Neural progenitor cell (in vitro differentiated cells): ENCODE results near the gene CCDC117. TPM values are rescaled to one million over a fixed set of nuclear protein-coding genes. Genes with fewer than 3 reads are reported as not detected.
"Not testable (repeated sequence)": the region's sequence is repeated elsewhere in the genome, so short reads cannot be mapped to it uniquely, and the experiment has no call there.

Source experiments
- DNase-seq: peaks from one replicate; pipeline ENCODE4 v3.0.0-alpha.2; 2016; ENCODE audit warnings: low spot score
- H2AFZ ChIP-seq: fragments of 200-600 bp; sonication (generic); replicated peaks from 2 replicates; pipeline ENCODE4 v1.6.1; 2016; ENCODE audit warnings: antibody characterized with exemption
- H3F3A ChIP-seq: fragments of 200-600 bp; sonication (generic); 2 replicates; pipeline ENCODE4 v1.6.1; 2016; ENCODE audit warnings: antibody characterized with exemption, low read depth
- H3K27ac ChIP-seq: fragments of 200-600 bp; sonication (generic); 2 replicates; pipeline ENCODE4 v1.5.1; 2016; ENCODE audit warnings: mild to moderate bottlenecking
- H3K27me3 ChIP-seq: fragments of 200-600 bp; sonication (generic); 2 replicates; pipeline ENCODE4 v1.6.1; 2016; ENCODE audit warnings: mild to moderate bottlenecking, moderate library complexity
- H3K36me3 ChIP-seq: fragments of 200-600 bp; sonication (generic); 2 replicates; pipeline ENCODE4 v1.5.1; 2016
- H3K4me1 ChIP-seq: fragments of 200-600 bp; sonication (generic); 2 replicates; pipeline ENCODE4 v1.6.1; 2016; ENCODE audit warnings: mixed run types
- H3K4me2 ChIP-seq: fragments of 200-600 bp; sonication (generic); 2 replicates; pipeline ENCODE4 v1.6.1; 2016
- H3K4me3 ChIP-seq: fragments of 200-600 bp; sonication (generic); 2 replicates; pipeline ENCODE4 v1.5.1; 2016
- H3K79me2 ChIP-seq: fragments of 200-600 bp; sonication (generic); 2 replicates; pipeline ENCODE4 v1.6.1; 2016; ENCODE audit warnings: low read depth
- H3K9ac ChIP-seq: fragments of 200-600 bp; sonication (generic); 2 replicates; pipeline ENCODE4 v1.6.1; 2016
- H3K9me3 ChIP-seq: fragments of 200-600 bp; sonication (generic); 2 replicates; pipeline ENCODE4 v1.5.1; 2016; ENCODE audit warnings: low read depth
- H4K20me1 ChIP-seq: fragments of 200-600 bp; sonication (generic); 2 replicates; pipeline ENCODE4 v1.6.1; 2016; ENCODE audit warnings: low read depth
- H3K27ac Mint-ChIP-seq: 3 replicates; pipeline ENCODE4 v1.8.0; 2021; ENCODE audit warnings: mixed read lengths
- H3K27me3 Mint-ChIP-seq: 2 replicates; pipeline ENCODE4 v1.8.0; 2022; ENCODE audit warnings: low read depth, mild to moderate bottlenecking, inconsistent platforms, moderate library complexity, mixed read lengths; ENCODE audit not compliant: insufficient read depth
- H3K36me3 Mint-ChIP-seq: 3 replicates; pipeline ENCODE4 v1.8.0; 2021; ENCODE audit warnings: mixed read lengths
- H3K4me1 Mint-ChIP-seq: 3 replicates; pipeline ENCODE4 v1.8.0; 2021; ENCODE audit warnings: mixed read lengths
- H3K4me3 Mint-ChIP-seq: 3 replicates; pipeline ENCODE4 v1.8.0; 2021; ENCODE audit warnings: mild to moderate bottlenecking, moderate library complexity, mixed read lengths
- H3K9me3 Mint-ChIP-seq: 3 replicates; pipeline ENCODE4 v1.8.0; 2020; ENCODE audit warnings: mixed read lengths
- CTCF ChIP-seq: fragments of 200-600 bp; sonication (generic); IDR thresholded peaks from 2 replicates; pipeline ENCODE4 v1.5.1; 2017; ENCODE audit warnings: antibody characterized with exemption, mild to moderate bottlenecking
- EZH2 ChIP-seq: fragments of 200-600 bp; sonication (generic); IDR thresholded peaks from 2 replicates; pipeline ENCODE4 v1.6.1; 2017; ENCODE audit warnings: antibody characterized with exemption, mild to moderate bottlenecking, moderate library complexity
- EZH2phosphoT487 ChIP-seq: fragments of 200-600 bp; sonication (generic); IDR thresholded peaks from 2 replicates; pipeline ENCODE4 v1.6.1; 2017; ENCODE audit warnings: antibody characterized with exemption
- total RNA-seq: library from RNA; depleted of rRNA; stranded (reverse); fragments of >200 nt; gene quantifications from 2 replicates; pipeline ENCODE4 v1.2.3, GENCODE V29; 2015; ENCODE audit warnings: low replicate concordance

CCDC117 gene
- total RNA-seq, 1 donor from 2014 or later: 80.2 TPM

- H3K4me3 Mint-ChIP-seq: no peak overlapping the region
- H2AFZ ChIP-seq: peak overlapping the region; percentile 72
- no peak overlapping the region for H3K9ac ChIP-seq
- H3K36me3 Mint-ChIP-seq: peaks cover 7% of the 10 kb centered on the region
- no peaks in the 10 kb centered on the region for H3K9me3 ChIP-seq
- no peaks in the 10 kb centered on the region for H4K20me1 ChIP-seq
- peak; percentile 28 for DNase-seq
- H3K4me1 ChIP-seq: peaks cover 14% of the 10 kb centered on the region
- H3K27ac Mint-ChIP-seq: peak overlapping the region; percentile 33
- peaks cover 15% of the 10 kb centered on the region for H3K4me1 Mint-ChIP-seq
- peak overlapping the region; percentile 69 for H3K4me2 ChIP-seq
- H3K27me3 Mint-ChIP-seq: peaks cover 4% of the 10 kb centered on the region
- no peaks in the 10 kb centered on the region for H3K27me3 ChIP-seq
- TF ChIP-seq EZH2phosphoT487 (no peak), CTCF (no peak), EZH2 (no peak)
- H3K36me3 ChIP-seq: no peaks in the 10 kb centered on the region
- H3F3A ChIP-seq: peaks cover 36% of the 10 kb centered on the region
- H3K79me2 ChIP-seq: no peaks in the 10 kb centered on the region
- peaks cover 4% of the 10 kb centered on the region for H3K9me3 Mint-ChIP-seq
- peak overlapping the region; percentile 9 for H3K4me3 ChIP-seq
- peak overlapping the region; percentile 82 for H3K27ac ChIP-seq
Observed at GRCh38 chr22:28759861-28760560, 12.5 kb upstream of the CCDC117 start.

- Histone ChIP-seq H3F3A (peaks cover 36% of the 10 kb centered on the region), H3K36me3 (no peaks in the 10 kb centered on the region), H3K79me2 (no peaks in the 10 kb centered on the region), H2AFZ (no peak overlapping the region), H3K9me3 (no peaks in the 10 kb centered on the region), H3K9ac (no peak overlapping the region), H3K27ac (no peak overlapping the region), H3K27me3 (no peaks in the 10 kb centered on the region), H4K20me1 (no peaks in the 10 kb centered on the region), H3K4me1 (peaks cover 14% of the 10 kb centered on the region), H3K4me3 (no peak overlapping the region), H3K4me2 (no peak overlapping the region)
- H3K36me3 Mint-ChIP-seq: peaks cover 7% of the 10 kb centered on the region
- TF ChIP-seq EZH2phosphoT487: no peak
- H3K9me3 Mint-ChIP-seq: peaks cover 4% of the 10 kb centered on the region
- H3K27me3 Mint-ChIP-seq: peaks cover 2% of the 10 kb centered on the region
- H3K4me3 Mint-ChIP-seq: no peak overlapping the region
- H3K4me1 Mint-ChIP-seq: peaks cover 15% of the 10 kb centered on the region
- H3K27ac Mint-ChIP-seq: peak overlapping the region; percentile 91
- no peak for DNase-seq
Observed at GRCh38 chr22:28761449-28761755, 11.1 kb upstream of the CCDC117 start.

GRCh38 chr22:28762000-28762399, 10.5 kb upstream of the CCDC117 start:
- H3K27me3 ChIP-seq, H4K20me1 ChIP-seq, H3K27me3 Mint-ChIP-seq, H3K9me3 Mint-ChIP-seq, H3K4me3 ChIP-seq, H3K27ac ChIP-seq, H3K36me3 ChIP-seq, H3K79me2 ChIP-seq, H2AFZ ChIP-seq, H3K9me3 ChIP-seq, H3K36me3 Mint-ChIP-seq, H3K9ac ChIP-seq, H3K4me3 Mint-ChIP-seq, DNase-seq, H3K4me2 ChIP-seq: not testable (repeated sequence)
- Mint-ChIP-seq H3K27ac (peak overlapping the region; percentile 46), H3K4me1 (peaks cover 15% of the 10 kb centered on the region)
- Histone ChIP-seq H3K4me1 (peaks cover 14% of the 10 kb centered on the region), H3F3A (peaks cover 31% of the 10 kb centered on the region)

GRCh38 chr22:28766628-28767027, 5.9 kb upstream of the CCDC117 start:
- no peaks in the 10 kb centered on the region for H3K79me2 ChIP-seq
- Mint-ChIP-seq H3K27me3 (peaks cover 2% of the 10 kb centered on the region), H3K9me3 (peaks cover 2% of the 10 kb centered on the region), H3K4me3 (no peak overlapping the region), H3K27ac (no peak overlapping the region), H3K36me3 (no peaks in the 10 kb centered on the region), H3K4me1 (no peaks in the 10 kb centered on the region)
- H3K27me3 ChIP-seq: no peaks in the 10 kb centered on the region
- H3K9me3 ChIP-seq: no peaks in the 10 kb centered on the region
- H3K4me1 ChIP-seq: no peaks in the 10 kb centered on the region
- no peak overlapping the region for H3K27ac ChIP-seq
- TF ChIP-seq CTCF: no peak
- no peak for TF ChIP-seq EZH2
- TF ChIP-seq EZH2phosphoT487: no peak
- H2AFZ ChIP-seq: no peak overlapping the region
- no peak overlapping the region for H3K4me3 ChIP-seq
- peaks cover 3% of the 10 kb centered on the region for H3F3A ChIP-seq
- no peak overlapping the region for H3K4me2 ChIP-seq
- H3K36me3 ChIP-seq: no peaks in the 10 kb centered on the region
- H4K20me1 ChIP-seq: no peaks in the 10 kb centered on the region
- no peak overlapping the region for H3K9ac ChIP-seq
- DNase-seq: no peak
